ENCODE measurements around the gene COL20A1.

DNA sequence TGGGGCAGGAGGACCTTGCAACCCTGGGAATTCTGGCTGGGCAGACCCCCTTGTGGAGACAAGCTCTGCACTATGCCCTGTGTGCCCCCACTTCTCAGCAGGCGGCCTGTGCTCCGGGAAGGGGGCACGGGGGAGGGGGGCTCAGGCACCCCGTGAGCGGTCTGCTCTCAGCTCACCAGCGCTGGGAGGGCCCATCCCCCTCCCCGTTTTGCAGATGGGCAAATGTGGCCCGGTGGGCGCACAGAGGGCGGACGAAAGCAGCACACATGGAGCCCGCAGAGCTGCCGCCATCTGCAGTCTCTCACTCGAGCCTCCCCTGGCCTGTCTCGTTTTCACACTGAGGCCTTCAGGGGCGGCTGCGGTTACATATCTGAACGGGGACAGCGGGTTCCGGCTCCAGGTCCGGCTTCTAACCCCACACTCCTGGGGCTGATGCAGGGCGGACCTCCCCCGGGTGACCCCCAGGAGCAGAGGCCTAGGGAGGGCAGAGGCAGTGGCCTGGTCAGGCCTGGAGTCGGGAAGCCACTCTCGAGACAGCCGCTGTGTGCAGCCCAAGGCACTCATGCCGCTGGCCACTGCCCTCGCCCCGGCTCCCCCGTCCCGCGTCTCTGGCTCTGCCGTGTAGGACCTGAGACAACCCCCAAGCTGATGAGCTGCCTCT lies 54.2 kb downstream of the COL20A1 start:
- TF ChIP-seq, protein P1, sequence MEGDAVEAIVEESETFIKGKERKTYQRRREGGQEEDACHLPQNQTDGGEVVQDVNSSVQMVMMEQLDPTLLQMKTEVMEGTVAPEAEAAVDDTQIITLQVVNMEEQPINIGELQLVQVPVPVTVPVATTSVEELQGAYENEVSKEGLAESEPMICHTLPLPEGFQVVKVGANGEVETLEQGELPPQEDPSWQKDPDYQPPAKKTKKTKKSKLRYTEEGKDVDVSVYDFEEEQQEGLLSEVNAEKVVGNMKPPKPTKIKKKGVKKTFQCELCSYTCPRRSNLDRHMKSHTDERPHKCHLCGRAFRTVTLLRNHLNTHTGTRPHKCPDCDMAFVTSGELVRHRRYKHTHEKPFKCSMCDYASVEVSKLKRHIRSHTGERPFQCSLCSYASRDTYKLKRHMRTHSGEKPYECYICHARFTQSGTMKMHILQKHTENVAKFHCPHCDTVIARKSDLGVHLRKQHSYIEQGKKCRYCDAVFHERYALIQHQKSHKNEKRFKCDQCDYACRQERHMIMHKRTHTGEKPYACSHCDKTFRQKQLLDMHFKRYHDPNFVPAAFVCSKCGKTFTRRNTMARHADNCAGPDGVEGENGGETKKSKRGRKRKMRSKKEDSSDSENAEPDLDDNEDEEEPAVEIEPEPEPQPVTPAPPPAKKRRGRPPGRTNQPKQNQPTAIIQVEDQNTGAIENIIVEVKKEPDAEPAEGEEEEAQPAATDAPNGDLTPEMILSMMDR (IDR thresholded peaks at IDR 0.05), result no peak
- no peak for TF ChIP-seq POLR2A (IDR thresholded peaks at IDR 0.05)
- no peak for TF ChIP-seq EP300 (IDR thresholded peaks at IDR 0.05)

Measured in tibial nerve (tissue), 4 donors.